HCT116 (cell line): ENCODE measurements around the gene KCNAB2. TPM values are rescaled to one million over a fixed set of nuclear protein-coding genes. Genes with fewer than 3 reads are reported as not detected.

Experiments
- ATAC-seq: fragments of 200-7000 bp; cut with Tn5 transposase; 2 replicates; pipeline ENCODE4 v1.9.1; 2020; ENCODE audit warnings: mild to moderate bottlenecking, moderate library complexity
- BruUV-seq: library from RNA; stranded (reverse); fragments of 400-500 nt; replicated peaks from 2 replicates; lab custom pipeline; 2021; lab: Mats Ljungman, UMichigan
- CTCF ChIA-PET: fragments of 300-600 bp; sonication (Branson Sonifier 250); formaldehyde crosslinking; loops from one replicate; lab custom pipeline; 2021; ENCODE audit warnings: antibody characterized with exemption; lab: Charles Lee
- POLR2A ChIA-PET: fragments of 300-600, 350-600 bp; sonication (Branson Sonifier 250); formaldehyde crosslinking; loops from one replicate; lab custom pipeline; 2021; ENCODE audit warnings: antibody characterized with exemption; lab: Charles Lee
- RAD21 ChIA-PET, 2 experiments: fragments of 300-600 bp; sonication (Branson Sonifier 250); formaldehyde crosslinking; loops; one replicate each; lab custom pipeline; 2023; ENCODE audit warnings: low total read pairs in 2 of 2; ENCODE audit not compliant: uncharacterized antibody in 2 of 2, unreplicated experiment in 2 of 2, low non-redundant PET in 1 of 2; lab: Charles Lee
- DNase-seq: peaks from one replicate; pipeline ENCODE4 v3.0.0-alpha.2; 2010; ENCODE audit warnings: low read depth, low spot score
- H2AFZ ChIP-seq: fragments of 200-600 bp; shearing (Covaris generic), sonication (generic); 2 replicates; pipeline ENCODE4 v1.6.1; 2017; ENCODE audit warnings: low read depth, mixed run types, mixed read lengths, antibody characterized with exemption, low read length; ENCODE audit not compliant: poor library complexity, severe bottlenecking
- H3K27ac ChIP-seq: 2 replicates; pipeline ENCODE4 v1.5.1; 2012; ENCODE audit warnings: low read depth, low read length
- H3K27me3 ChIP-seq: fragments of 200-600 bp; sonication (generic); 2 replicates; pipeline ENCODE4 v1.6.1; 2016; ENCODE audit warnings: mixed run types, low read length, mixed read lengths; ENCODE audit not compliant: insufficient read depth
- H3K36me3 ChIP-seq, 2 experiments: fragments of 200-500 bp in 1 of 2; fragments of 200-600 bp in 1 of 2; sonication (Bioruptor generic) in 1 of 2; sonication (generic) in 1 of 2; 2 replicates each; pipeline versions ENCODE4 v1.5.1 to v1.6.1; 2014 to 2016; ENCODE audit warnings: low read length in 2 of 2, inconsistent platforms in 1 of 2, mixed read lengths in 1 of 2, mixed run types in 1 of 2; ENCODE audit not compliant: insufficient read depth in 2 of 2, control insufficient read depth in 1 of 2
- H3K4me1 ChIP-seq, 2 experiments: fragments of 200-600 bp in 1 of 2; sonication (generic) in 1 of 2; 2 replicates each; pipeline versions ENCODE4 v1.5.1 to v1.6.1; 2012 to 2017; ENCODE audit warnings: low read length in 2 of 2, inconsistent platforms in 1 of 2, mild to moderate bottlenecking in 1 of 2, mixed read lengths in 1 of 2, mixed run types in 1 of 2, moderate library complexity in 1 of 2; ENCODE audit not compliant: insufficient read depth in 2 of 2, control insufficient read depth in 1 of 2
- H3K4me2 ChIP-seq: fragments of 200-600 bp; sonication (generic); 2 replicates; pipeline ENCODE4 v1.6.1; 2017; ENCODE audit warnings: mixed run types, low read length, mixed read lengths
- H3K4me3 ChIP-seq, 2 experiments: fragments of 200-600 bp in 1 of 2; sonication (generic) in 1 of 2; replicated peaks in 1 of 2; 2 replicates each; pipeline ENCODE4 v1.5.1; 2011 to 2016; ENCODE audit warnings: low read length in 2 of 2, control low read depth in 1 of 2, low read depth in 1 of 2, mild to moderate bottlenecking in 1 of 2, mixed read lengths in 1 of 2, mixed run types in 1 of 2
- H3K79me2 ChIP-seq: fragments of 200-600 bp; sonication (generic); 2 replicates; pipeline ENCODE4 v1.6.1; 2017; ENCODE audit warnings: mild to moderate bottlenecking, mixed run types, low read length, moderate library complexity, mixed read lengths; ENCODE audit not compliant: insufficient read depth
- H3K9ac ChIP-seq: fragments of 200-600 bp; sonication (generic); 2 replicates; pipeline ENCODE4 v1.6.1; 2016; ENCODE audit warnings: low read length, mixed read lengths
- H3K9me2 ChIP-seq: fragments of 200-600 bp; sonication (generic), shearing (Covaris generic); 2 replicates; pipeline ENCODE4 v1.6.1; 2017; ENCODE audit warnings: mixed run types, mild to moderate bottlenecking, moderate library complexity; ENCODE audit not compliant: insufficient read depth
- H3K9me3 ChIP-seq, 2 experiments: fragments of 200-500 bp in 1 of 2; fragments of 200-600 bp in 1 of 2; sonication (Bioruptor generic) in 1 of 2; sonication (generic) in 1 of 2; 2 replicates each; pipeline ENCODE4 v1.6.1; 2014 to 2017; ENCODE audit warnings: low read length in 2 of 2, mixed read lengths in 2 of 2, inconsistent platforms in 1 of 2, low read depth in 1 of 2, mild to moderate bottlenecking in 1 of 2, mixed run types in 1 of 2, moderate library complexity in 1 of 2; ENCODE audit not compliant: control insufficient read depth in 1 of 2, insufficient read depth in 1 of 2
- H4K20me1 ChIP-seq: fragments of 200-600 bp; sonication (generic), shearing (Covaris generic); 2 replicates; pipeline ENCODE4 v1.6.1; 2017; ENCODE audit warnings: mixed run types, mild to moderate bottlenecking, moderate library complexity; ENCODE audit not compliant: insufficient read depth
- ATF3 ChIP-seq: IDR thresholded peaks from 2 replicates; pipeline ENCODE4 v1.6.1; 2012
- CBX3 ChIP-seq: IDR thresholded peaks from 2 replicates; pipeline ENCODE4 v1.6.1; 2012; ENCODE audit warnings: low read depth
- CTCF ChIP-seq, 3 experiments: fragments of 200-600 bp in 1 of 3; sonication (generic) in 1 of 3; IDR thresholded peaks in 2 of 3; conservative IDR thresholded peaks in 1 of 3; 2 replicates each; pipeline ENCODE4 v1.5.1; 2012 to 2017; ENCODE audit warnings: low read depth in 2 of 3, low read length in 2 of 3, antibody characterized with exemption in 1 of 3, borderline replicate concordance in 1 of 3, control low read depth in 1 of 3, mild to moderate bottlenecking in 1 of 3, mixed read lengths in 1 of 3, mixed run types in 1 of 3, moderate library complexity in 1 of 3; ENCODE audit not compliant: insufficient read depth in 1 of 3
- EGR1 ChIP-seq: IDR thresholded peaks from 2 replicates; pipeline ENCODE4 v1.6.1; 2012; ENCODE audit warnings: low read depth
- FOSL1 ChIP-seq: IDR thresholded peaks from 2 replicates; pipeline ENCODE4 v1.6.1; 2012; ENCODE audit warnings: low read depth
- JUND ChIP-seq: IDR thresholded peaks from 2 replicates; pipeline ENCODE4 v1.6.1; 2012
- POLR2A ChIP-seq: IDR thresholded peaks from 2 replicates; pipeline ENCODE4 v1.7.0; 2011; ENCODE audit warnings: borderline replicate concordance; ENCODE audit not compliant: insufficient read depth, insufficient read length; ENCODE audit errors: extremely low read depth
- POLR2AphosphoS5 ChIP-seq: IDR thresholded peaks from 2 replicates; pipeline ENCODE4 v1.6.1; 2011; ENCODE audit warnings: mild to moderate bottlenecking, low read depth, low read length, moderate library complexity
- RAD21 ChIP-seq: IDR thresholded peaks from 2 replicates; pipeline ENCODE4 v1.6.1; 2012; ENCODE audit warnings: low read depth, mild to moderate bottlenecking
- SIN3A ChIP-seq: IDR thresholded peaks from 2 replicates; pipeline ENCODE4 v1.6.1; 2012; ENCODE audit warnings: low read depth
- SP1 ChIP-seq: IDR thresholded peaks from 2 replicates; pipeline ENCODE4 v1.6.1; 2012; ENCODE audit warnings: low read depth
- TCF7L2 ChIP-seq: IDR thresholded peaks from 2 replicates; pipeline ENCODE4 v1.7.0; 2011; ENCODE audit warnings: borderline replicate concordance, inconsistent platforms; ENCODE audit not compliant: insufficient read depth, insufficient read length; ENCODE audit errors: extremely low read depth
- YY1 ChIP-seq: IDR thresholded peaks from 2 replicates; pipeline ENCODE4 v1.6.1; 2011; ENCODE audit warnings: low read length, low read depth, moderate library complexity, mild to moderate bottlenecking; ENCODE audit not compliant: insufficient replicate concordance; ENCODE audit errors: extremely low read depth
- ZFX ChIP-seq: fragments of 450-650 bp; IDR thresholded peaks from 2 replicates; pipeline ENCODE4 v1.6.1; 2017
- ZNF274 ChIP-seq: fragments of 200-500 bp; sonication (Bioruptor generic); IDR thresholded peaks from 2 replicates; pipeline ENCODE4 v1.6.1; 2014; ENCODE audit warnings: mild to moderate bottlenecking, low read depth, low read length, inconsistent platforms
- intact Hi-C: fragments of 100-400 bp; cut with micrococcal nuclease; formaldehyde crosslinking; loops from 2 replicates; pipeline ENCODE4 v1.10.0; 2022
- total RNA-seq: library from RNA; stranded (reverse); gene quantifications from one replicate; pipeline ENCODE4 v1.2.1, GENCODE V29; 2021; ENCODE audit not compliant: unreplicated experiment
- TF ChIP-seq, protein P1 (sequence below): IDR thresholded peaks from 2 replicates; pipeline ENCODE4 v1.6.1; 2012
- TF ChIP-seq, protein P2 (sequence below): IDR thresholded peaks from 2 replicates; pipeline ENCODE4 v1.6.1; 2011; ENCODE audit warnings: mild to moderate bottlenecking, low read length, moderate library complexity; ENCODE audit not compliant: insufficient replicate concordance; ENCODE audit errors: extremely low read depth

KCNAB2 gene
- total RNA-seq, 1 experiment from 2014 or later = 18.1 TPM

DNA sequence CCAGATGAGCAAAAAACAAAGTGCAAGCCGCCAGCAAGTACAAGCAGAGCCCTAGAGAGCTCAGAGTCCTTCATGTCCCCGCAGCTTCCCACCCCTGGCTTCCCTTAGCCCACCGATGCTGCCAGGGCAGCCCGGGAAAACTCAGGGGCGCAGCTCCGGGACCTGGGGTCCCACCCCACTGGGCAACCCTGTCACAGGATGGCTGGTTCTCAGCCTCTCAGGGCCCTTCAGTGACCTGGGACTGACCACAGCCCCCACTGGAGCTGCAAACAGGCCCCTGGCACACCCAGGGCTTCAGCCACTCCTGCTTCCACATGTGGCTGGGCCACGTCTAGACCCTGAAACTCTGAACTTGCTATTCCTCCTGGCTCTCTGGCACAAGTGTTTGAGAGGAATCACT is 84.9 kb downstream of the KCNAB2 start:
- Histone ChIP-seq H3K36me3 (no peaks in the 10 kb centered on the region), H4K20me1 (no peaks in the 10 kb centered on the region), H3K4me3 (no peak overlapping the region), H3K9me3 (peaks cover 0 to 8% of the 10 kb centered on the region in 2 experiments; a peak in 2 of 4 replicates), H3K27ac (no peak overlapping the region), H3K4me2 (no peak overlapping the region), H3K27me3 (no peaks in the 10 kb centered on the region), H2AFZ (no peak overlapping the region), H3K9me2 (no peaks in the 10 kb centered on the region), H3K79me2 (no peaks in the 10 kb centered on the region), H3K4me1 (peaks cover 8 to 15% of the 10 kb centered on the region in 2 experiments; a peak in 3 of 4 replicates), H3K9ac (no peak overlapping the region)
- intact Hi-C loops = no loop called here
- no TSS peak for BruUV-seq
- ChIA-PET POLR2A (no interaction called here), CTCF (no interaction called here), RAD21 (no interaction called here)
- TF ChIP-seq, protein P1, sequence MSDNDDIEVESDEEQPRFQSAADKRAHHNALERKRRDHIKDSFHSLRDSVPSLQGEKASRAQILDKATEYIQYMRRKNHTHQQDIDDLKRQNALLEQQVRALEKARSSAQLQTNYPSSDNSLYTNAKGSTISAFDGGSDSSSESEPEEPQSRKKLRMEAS = no peak
- no peak for TF ChIP-seq SIN3A
- no peak for TF ChIP-seq ATF3
- no peak for TF ChIP-seq FOSL1
- TF ChIP-seq ZFX = no peak
- no peak for TF ChIP-seq YY1
- no peak for TF ChIP-seq TCF7L2
- no peak for TF ChIP-seq CTCF (IDR thresholded peaks at IDR 0.05 in 2 of 3, conservative IDR thresholded peaks at IDR 0.05 in 1 of 3; ENCODE audit: borderline replicate concordance in 1 of 3, insufficient read depth in 1 of 3, low read depth in 2 of 3, low read length in 2 of 3)
- no peak for TF ChIP-seq JUND
- no peak for TF ChIP-seq RAD21
- TF ChIP-seq SP1 = no peak
- no peak for TF ChIP-seq EGR1
- TF ChIP-seq POLR2AphosphoS5 = no peak
- TF ChIP-seq POLR2A = no peak
- TF ChIP-seq ZNF274 = no peak
- no peak for TF ChIP-seq CBX3
- TF ChIP-seq, protein P2, sequence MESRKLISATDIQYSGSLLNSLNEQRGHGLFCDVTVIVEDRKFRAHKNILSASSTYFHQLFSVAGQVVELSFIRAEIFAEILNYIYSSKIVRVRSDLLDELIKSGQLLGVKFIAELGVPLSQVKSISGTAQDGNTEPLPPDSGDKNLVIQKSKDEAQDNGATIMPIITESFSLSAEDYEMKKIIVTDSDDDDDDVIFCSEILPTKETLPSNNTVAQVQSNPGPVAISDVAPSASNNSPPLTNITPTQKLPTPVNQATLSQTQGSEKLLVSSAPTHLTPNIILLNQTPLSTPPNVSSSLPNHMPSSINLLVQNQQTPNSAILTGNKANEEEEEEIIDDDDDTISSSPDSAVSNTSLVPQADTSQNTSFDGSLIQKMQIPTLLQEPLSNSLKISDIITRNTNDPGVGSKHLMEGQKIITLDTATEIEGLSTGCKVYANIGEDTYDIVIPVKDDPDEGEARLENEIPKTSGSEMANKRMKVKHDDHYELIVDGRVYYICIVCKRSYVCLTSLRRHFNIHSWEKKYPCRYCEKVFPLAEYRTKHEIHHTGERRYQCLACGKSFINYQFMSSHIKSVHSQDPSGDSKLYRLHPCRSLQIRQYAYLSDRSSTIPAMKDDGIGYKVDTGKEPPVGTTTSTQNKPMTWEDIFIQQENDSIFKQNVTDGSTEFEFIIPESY = no peak
- DNase-seq (no peak), ATAC-seq (no peak)
